SIG-M5 (cell line): ENCODE results near the gene ZFP3.
"Not testable (repeated sequence)": the region's sequence is repeated elsewhere in the genome, so short reads cannot be mapped to it uniquely, and the experiment has no call there.

Experiments used
- DNase-seq: peaks from one replicate; lab custom pipeline; 2025; lab: John Stamatoyannopoulos, UW

The ZFP3 gene

DNA sequence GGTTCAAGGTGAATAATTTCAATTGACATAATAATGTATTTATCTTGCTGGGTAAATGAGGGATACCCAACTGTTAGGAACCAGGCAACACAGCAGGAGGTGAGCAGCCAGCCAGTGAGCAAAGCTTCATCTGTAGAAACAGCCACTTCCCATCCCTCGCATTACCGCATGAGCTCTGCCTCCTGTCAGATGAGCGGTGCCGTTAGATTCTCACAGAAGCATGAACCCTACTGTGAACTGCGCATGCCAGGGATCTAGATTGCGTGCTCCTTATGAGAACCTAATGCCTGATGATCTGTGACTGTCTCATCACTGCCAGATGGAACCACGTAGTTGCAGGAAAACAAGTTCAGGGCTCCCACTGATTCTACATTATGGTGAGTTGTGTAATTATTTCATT, 46.6 kb downstream of the ZFP3 start:
- not testable (repeated sequence) for DNase-seq

DNA sequence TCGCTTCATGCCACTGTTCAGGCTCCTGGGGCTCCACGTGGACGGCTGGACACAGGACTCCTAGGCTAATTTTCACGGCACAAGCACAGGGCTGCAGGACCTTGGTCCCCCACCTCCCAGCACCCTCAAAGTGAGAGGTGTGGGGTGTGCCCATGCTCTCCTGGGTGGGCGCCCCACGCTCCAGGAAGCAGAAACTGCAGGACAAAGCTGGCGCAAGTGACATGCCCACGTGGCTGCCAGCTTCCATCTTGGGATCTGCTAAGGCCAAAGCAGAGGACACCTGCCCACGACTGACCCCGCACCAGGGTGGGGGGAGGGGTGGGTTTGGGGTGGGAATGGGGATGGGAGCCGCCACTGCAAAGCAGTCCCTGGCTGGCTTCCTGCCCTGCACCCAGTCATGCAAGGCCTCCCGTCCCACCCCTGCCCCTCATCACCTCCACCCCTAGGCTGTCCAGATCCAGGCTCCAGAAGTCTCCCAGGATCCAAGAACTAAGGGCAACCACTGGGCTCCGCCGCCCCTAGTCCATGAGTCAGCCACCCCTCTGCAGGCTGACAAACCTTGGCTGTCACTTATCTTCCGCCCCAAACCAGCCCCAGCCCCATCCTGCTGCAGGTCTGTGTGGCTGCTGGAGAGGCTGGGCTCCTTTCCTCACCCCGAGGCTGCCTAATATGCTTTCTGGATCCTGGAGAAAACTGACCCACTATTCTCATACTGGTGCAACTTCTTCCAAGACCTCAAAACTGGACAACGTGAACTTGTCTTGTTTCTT, 48.6 kb downstream of the ZFP3 start:
- DNase-seq = no peak

DNA sequence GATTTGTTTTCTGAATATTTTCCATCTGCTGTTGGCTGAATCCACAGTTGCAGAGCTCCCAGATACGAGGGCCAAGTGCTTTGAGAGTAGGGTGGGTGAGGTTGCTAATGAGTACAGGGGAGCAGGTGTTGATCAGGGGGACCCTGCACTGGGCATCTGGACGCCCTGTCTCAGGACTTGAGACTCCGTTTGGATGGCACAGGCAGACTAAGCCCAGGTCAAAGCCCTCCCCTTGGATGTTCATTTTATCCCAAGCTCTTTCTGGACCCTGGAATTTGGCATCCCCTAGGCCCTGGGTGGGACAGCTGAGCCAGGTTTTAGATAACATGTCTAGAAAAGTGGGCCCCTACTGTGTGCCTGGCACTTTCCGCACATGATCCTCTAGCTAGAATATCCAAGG, 49.6 kb downstream of the ZFP3 start:
- no peak for DNase-seq

DNA sequence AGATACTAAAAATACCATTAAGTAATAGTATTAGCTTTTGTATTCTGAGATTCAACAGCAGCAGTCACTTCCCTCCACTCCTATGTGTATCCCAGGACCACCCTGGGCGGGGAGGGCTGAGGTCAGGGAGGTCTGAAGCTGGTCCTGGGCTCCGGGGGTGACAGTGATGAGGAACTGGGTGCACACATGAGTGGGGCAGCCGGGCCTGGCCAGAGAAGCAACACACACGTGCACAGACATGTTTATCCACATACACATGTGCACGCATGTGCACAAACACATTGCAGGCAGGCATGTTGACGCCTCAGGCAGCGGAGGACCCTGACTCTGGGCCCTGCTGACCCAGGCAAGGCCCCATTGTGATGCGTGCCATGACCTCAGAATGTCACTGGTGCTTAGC, 50.1 kb downstream of the ZFP3 start:
- not testable (repeated sequence) for DNase-seq

DNA sequence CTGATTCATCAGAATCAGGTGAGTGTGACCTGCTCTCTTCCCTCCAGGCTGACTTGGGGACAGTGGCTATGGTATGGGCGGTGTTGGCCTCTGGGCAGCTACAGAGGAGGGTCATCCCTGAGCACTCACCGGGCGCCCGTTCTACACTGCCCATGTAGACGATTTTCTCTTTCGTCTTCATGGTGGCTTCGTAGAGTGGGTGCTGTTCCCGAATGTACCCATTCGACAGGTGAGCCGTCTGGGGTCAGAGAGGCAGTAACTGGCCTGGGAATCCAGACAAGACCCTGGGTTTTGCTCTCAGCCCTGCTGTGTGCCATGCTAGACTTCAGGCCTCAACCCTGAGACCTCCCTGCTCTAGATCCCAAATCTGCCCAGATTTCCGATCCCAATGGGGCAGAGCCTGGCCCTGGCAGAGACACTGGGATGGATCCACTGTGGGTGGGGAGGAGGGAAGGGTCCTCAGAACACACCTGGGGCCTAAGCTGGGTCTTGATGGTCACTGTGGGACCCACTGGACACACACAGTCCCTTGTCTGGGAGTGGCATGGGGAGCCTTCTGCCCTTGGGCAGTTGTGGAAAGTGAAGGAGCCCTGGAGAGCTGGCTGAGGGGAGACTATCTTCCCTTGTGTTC, 50.8 kb downstream of the ZFP3 start:
- DNase-seq = no peak

DNA sequence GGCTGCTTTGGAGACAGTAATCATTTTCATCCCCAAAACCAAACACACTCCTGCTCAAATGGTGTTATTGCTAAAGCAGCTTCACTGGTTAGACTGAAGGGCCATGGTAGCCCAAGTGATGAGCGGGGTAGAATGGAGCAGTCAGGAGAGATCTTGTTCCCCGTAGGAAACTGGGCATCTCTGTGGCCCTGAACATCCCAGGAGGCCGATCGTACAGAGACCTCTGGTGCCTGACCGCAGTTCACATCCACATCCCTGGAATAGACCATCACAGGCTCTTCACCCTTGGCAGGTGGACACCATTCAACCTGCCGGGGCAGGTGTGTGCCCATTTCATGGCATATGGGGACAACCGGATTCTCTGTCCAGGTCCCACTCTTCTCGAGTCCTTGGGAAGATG, 51.5 kb downstream of the ZFP3 start:
- not testable (repeated sequence) for DNase-seq

DNA sequence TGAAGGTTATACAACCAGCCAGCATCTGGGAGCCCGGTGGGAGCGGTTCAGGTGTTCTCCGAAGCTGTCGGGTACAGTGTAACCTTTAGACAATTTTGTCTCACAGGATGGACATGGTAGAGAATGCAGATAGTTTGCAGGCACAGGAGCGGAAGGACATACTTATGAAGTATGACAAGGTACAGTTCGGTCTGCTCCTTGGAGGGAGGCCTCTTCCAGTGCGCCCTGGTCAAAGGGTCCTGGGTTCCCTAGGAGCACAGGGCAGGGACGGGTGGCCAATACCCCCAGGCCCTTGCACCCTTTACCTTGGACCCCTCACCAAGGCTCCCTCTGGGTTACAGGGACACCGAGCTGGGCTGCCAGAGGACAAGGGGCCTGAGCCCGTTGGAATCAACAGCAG, 52.0 kb downstream of the ZFP3 start:
- DNase-seq = not testable (repeated sequence)

DNA sequence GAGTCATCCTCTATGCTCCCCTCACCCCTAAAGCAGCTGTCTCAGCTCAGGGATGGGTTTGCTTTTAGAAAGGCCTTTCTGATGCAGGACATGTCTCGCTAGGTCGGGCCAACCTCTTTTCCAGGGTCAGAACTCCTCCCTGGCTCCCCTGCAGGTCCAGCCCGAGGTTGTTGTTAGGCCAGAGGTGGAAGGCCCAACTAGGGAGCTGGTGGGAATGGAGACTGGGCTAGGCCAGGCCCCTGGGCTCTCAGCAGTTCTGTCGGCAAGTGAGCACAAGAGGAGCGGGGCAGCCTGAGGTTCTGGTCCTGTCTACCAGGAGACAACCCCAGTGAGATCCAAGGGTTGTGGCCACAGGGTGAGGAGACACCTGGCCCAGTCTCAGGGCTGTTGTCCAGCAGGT, 52.4 kb downstream of the ZFP3 start:
- DNase-seq = not testable (repeated sequence)

DNA sequence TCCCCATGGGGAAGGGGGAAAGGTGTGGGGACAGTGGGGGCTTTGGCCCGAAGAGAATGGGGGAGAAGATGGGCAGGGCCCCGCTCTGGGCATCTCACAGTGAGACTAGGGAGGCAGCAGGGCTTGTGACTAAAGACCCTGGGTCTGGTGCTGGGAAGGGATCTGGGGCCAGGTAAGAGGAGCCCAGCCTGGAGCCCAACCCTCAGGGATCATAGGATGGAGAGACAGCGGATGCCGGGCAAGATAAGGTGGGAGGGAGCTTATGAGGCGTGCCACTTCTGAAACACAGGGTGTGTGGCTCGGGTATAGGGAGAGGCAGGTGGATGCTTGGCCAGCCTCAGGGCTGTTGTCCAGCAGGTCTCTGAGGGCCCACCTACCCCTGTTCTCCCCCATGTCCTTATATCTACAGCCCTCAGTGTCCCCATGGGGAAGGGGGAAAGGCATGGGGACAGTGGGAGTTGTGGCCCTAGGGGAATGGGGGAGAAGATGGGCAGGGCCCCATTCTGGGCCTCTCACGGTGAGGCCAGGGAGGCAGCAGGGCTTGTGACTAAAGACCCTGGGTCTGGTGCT, 53.0 kb downstream of the ZFP3 start:
- no peak for DNase-seq

DNA sequence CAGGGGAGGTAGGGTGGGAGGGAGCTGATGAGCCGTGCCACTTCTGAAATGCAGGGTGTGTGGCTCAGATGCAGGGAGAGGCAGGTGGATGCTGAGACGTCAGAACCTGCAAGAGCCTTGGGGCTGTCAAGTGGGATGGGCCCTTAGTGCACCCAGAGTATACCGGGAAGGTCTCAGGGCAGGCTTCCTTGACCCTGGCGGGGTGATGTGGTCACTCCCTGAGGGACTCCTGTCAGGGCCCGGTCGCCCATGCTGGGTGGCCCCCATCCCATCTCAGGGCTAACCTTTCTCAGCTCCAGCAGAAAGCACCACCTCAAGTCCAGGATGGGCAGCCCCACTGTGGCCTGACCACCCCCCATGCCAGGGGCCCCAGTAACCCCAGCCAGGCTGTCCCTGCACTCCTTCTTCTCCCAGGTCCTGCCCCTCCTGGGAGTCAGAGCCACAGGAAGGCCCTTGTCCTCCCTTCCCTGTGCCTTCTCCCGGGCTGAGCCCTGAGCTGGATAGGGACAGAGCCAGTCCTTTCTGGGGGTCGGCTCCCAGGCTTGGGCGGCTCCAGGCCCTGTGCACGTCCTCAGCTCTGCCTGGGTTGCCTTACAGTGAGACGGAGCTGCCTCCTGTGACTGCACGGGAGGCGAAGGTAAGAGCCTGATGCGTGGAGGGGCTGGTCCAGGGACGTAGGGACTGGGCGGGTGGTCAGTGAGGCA, 53.7 kb downstream of the ZFP3 start:
- not testable (repeated sequence) for DNase-seq

DNA sequence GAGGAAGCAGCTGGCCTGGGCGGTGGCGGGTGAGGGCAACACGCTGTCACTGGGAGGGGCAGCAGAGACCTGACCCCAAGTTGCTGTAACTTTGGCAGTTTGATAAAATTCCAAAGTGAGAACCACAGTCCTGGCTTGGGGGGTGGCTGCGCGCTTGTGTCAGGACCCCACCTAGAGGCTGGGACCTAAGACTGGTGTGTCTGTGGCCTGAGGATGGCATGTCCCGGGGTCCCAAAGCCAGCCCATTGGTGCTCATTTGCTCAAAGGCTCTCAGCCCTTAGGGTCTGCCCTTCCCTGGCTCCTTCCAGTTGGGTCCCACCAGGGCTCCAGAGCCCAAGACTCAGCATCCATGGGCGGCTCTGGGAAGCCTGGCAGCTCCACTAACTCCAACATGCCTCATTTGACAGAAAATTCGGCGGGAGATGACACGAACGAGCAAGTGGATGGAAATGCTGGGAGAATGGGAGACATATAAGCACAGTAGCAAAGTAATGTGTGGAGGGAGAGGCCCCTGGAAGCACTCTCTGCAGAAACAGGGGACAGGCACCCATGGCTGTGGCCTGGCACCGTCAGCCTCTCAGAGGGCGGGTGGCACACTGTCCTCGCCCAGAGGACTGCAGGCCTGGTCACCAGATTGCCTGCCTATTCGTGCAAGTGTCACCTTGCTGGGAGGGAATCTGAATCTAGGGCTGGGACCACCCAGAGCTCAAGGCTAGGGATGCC, 54.4 kb downstream of the ZFP3 start:
- not testable (repeated sequence) for DNase-seq

DNA sequence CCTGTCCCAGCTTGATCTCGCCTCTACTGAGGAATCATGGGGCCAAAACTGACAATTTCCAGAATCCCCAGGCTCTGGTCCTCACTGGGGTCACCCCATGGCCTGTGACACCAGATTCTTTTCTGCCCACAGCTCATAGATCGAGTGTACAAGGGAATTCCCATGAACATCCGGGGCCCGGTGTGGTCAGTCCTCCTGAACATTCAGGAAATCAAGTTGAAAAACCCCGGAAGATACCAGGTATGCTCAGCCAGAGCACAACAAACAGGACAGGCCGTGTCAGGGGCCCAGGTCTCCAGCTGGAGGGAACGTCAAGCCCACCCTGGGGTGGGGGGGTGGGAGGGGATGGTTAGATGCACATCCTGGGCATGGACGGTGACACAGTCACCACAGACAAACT, 55.0 kb downstream of the ZFP3 start:
- no peak for DNase-seq

DNA sequence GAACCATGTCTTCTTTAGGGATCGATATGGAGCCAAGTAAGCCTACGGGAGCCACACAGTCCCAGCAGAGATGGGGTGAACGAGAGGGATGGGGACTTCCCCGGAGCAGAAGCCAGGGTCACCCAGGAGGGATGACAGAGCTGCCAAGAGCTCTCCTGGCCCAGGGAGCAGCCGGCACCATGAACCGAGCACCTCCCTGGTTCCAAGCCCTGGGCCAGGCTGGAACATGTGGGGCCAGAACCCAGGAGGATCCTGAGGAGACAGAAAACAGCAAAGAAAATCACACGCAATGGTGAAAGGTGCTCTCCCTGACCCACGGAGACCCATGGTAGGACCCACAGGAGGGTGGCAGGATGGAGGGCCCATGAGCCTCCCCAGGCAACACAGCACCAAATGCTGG, 55.7 kb downstream of the ZFP3 start:
- DNase-seq = not testable (repeated sequence)

DNA sequence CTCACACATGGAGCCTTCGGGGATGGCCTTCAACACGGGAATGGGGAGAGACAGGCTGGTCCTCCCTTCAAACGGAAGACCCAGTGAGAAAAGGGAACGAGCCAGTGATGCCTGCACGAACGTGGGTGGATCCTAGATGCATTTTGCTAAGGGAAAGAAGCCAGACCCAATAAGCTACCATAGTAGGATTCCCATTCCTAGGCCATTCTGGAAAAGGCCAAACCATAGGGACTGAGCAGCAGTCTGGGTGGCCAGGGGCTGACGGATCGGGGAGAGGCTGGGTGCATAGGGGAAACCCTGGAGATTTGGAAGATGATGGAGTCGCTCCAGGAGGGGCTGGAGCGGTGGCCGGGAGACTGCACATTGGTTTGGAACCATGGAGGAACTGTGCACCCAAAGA, 56.3 kb downstream of the ZFP3 start:
- DNase-seq = not testable (repeated sequence)

DNA sequence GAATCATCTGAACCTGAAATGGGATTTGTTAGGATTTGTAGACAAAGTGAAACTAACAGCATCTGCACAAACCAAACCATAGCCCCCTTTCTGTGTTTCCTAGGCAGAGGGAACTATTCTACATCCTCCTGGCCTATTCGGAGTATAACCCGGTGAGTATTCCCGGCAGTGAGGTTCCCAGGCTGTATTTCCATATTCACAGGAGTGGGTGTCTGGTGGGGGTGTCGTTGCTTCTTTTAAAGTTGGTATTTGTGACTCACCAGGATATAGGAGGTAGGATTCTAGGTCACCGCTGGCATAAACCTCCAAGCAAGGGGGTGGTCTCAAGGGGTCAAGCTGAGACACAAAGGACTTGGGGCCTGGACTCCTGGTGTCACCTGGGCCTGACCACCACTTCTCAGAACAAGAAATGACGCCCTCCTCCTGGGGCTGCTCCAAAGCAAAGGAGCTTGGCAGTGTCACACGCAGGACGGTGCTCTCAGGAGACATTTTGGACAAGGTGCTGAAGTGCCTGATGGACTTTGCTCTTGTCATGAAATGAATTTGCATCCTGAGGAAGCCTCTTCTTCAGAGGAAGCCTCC, 57.0 kb downstream of the ZFP3 start:
- not testable (repeated sequence) for DNase-seq

DNA sequence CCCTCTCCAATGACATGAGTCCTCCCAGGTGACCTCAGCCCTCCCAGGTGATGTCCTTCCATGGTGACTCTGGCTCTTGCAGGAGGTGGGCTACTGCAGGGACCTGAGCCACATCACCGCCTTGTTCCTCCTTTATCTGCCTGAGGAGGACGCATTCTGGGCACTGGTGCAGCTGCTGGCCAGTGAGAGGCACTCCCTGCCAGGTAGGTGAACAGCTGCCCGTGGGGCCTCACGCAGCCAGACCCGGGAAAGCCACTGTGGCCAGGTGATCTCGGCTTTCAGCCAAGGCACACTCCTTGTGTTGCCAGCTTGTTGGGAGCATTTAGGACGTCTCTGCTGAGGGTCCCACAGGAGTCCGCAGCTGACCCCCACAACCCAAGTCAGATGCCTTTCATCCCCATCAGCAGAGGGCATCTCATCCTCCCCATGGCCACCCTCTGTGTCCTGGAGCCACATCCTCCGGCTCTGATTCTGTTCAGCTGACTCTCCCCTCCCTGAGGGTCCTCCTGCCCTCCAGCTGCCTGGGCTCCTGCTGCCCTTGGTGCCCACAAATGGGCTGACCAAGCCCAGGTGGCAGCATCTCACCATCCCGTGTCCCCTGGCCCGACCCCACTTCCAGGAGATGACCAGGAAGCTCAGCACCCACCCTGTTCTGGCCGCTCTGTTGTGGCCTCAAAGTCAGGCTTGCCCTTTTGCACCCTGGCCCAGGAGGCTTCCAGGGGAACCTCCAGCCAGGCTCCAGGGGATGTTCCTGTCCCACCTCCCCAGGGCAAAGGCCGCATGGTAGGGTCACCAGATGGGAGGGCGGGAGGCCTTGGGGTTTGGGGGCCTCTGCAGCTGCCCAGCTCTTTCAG, 57.7 kb downstream of the ZFP3 start:
- no peak for DNase-seq

DNA sequence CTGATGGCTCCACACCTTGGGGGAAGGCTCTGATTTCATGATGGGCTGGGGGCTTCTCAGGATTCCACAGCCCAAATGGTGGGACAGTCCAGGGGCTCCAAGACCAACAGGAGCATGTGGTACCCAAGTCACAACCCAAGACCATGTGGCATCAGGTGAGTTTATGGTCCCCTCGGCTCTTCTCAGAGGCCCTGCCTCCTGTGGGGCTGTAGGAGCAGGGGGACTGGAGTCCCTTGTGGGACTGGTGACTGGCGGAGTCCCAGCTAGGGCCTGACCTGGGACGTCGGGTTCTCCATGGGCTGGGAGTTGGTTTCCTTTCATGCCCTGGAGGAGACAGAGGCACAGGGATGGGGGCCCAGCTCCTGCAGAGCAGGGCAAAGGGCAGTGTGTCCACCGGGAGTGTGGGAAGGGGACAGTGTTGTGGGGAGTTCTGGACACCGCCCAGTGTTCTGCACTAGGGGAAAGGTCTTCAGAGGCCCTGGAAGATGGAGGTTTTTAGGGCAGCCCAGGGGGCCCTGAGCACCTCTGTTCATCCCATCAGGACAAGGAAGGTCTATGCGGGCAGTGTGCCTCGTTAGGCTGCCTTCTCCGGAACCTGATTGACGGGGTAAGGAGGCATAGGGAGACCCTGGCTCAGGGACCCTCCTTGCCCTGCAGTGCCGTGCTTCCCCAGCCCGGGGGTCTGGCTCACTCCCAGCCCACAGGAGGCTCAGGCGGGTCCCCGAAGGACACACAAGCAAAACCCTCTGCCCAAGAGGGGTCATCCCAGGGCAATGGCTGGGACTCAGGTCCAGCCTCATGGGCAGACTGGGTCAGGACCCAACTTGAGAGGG, 58.5 kb downstream of the ZFP3 start:
- DNase-seq = not testable (repeated sequence)

DNA sequence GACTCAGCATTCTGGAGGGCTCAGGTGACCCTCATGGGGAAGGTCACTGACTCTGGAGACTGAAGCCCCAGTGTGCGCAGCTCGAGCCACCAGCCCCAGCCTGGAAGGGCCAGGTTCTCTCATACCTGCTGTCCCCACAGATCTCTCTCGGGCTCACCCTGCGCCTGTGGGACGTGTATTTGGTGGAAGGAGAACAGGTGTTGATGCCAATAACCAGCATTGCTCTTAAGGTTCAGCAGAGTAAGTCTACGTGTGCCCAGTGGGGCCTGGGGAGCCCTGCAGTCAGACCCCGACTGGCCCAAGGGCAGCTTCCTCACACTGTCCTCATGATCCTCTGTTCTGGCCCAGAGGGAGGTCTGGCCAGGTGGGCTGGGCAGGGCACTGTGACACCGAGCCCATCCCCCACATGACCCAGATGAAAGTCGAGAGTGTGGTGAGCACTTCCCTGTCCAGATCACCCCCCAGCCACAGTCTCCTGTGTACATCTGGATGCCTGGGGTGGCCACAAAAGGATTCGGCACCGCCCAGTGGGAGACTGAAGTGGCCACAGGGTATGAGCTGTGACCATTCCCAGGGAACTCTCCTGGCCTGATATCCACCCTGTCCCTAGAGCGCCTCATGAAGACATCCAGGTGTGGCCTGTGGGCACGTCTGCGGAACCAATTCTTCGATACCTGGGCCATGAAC, 59.4 kb downstream of the ZFP3 start:
- not testable (repeated sequence) for DNase-seq

DNA sequence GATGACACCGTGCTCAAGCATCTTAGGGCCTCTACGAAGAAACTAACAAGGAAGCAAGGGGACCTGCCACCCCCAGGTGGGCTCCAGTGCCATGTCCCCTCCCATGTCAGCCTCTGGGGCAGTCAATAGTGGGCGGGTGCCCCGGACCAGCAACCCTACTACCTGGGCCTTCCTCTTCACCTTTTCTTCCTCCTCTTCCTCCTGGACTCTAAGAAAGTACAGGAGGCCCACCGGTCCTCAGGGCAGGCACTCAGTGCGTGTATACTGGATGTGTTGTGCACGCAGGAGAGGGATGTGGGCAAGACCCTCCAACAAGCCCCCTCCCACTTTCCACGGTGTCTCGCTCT, 59.9 kb downstream of the ZFP3 start:
- DNase-seq = not testable (repeated sequence)
